Measurements from ENCODE around the gene SELENOH. TPM values are rescaled to one million over a fixed set of nuclear protein-coding genes. Genes with fewer than 3 reads are reported as not detected.
A peak's percentile ranks its signal among the peaks of the same experiment; 100 is the strongest.

The SELENOH gene
- total RNA-seq, 1 experiment from 2014 or later: 306 TPM

DNA sequence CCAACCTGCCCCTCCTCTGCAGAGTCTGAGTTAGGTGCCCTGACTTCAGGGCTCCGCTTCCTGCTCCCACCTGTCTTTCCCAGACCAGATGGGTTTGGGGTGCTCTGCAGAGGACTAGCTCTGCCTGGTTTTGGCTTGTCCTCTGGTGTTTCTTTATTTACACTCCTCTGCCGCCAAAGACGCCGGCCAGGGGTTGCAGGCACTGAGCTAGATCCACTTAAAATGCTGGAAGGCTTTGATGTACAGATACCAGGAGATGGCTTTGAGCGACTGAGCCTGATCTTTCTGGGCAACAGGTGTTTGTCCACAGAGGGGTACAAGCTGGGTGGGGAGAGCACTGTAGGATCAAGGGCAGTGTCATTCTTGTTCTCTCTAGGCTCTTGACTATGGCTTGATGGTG, 3.9 kb downstream of the SELENOH start:
- intact Hi-C loops (cut with micrococcal nuclease): no loop called here
- Histone ChIP-seq H3F3A (ENCODE audit: low read length, unreplicated experiment) (peaks cover 5% of the 10 kb centered on the region), H3K79me2 (ENCODE audit: low read length) (peaks cover 24% of the 10 kb centered on the region), H3K4me3 (ENCODE audit: low read length) (no peak overlapping the region), H3K27ac (ENCODE audit: low read length) (no peak overlapping the region), H2AFZ (ENCODE audit: low read length) (no peak overlapping the region), H3K4me1 (ENCODE audit: insufficient read depth, low read length) (peaks cover 11% of the 10 kb centered on the region), H3K36me3 (ENCODE audit: low read depth, low read length) (peaks cover 21% of the 10 kb centered on the region), H3K27me3 (ENCODE audit: low read length) (no peaks in the 10 kb centered on the region), H3K9me3 (ENCODE audit: low read length) (no peaks in the 10 kb centered on the region), H4K20me1 (ENCODE audit: low read length) (no peaks in the 10 kb centered on the region), H3K9me2 (replicated peaks; ENCODE audit: low read length) (no peaks in the 10 kb centered on the region), H3K4me2 (ENCODE audit: low read length) (no peak overlapping the region), H3K9ac (ENCODE audit: low read length) (no peak overlapping the region)
- POLR2A ChIA-PET (ENCODE audit: unreplicated experiment): no interaction called here
- ATAC-seq: no peak
- CTCF ChIA-PET: no interaction called here
- BruUV-seq (replicated peaks): no TSS peak
- no peak for DNase-seq
- TF ChIP-seq EZH2 (IDR thresholded peaks at IDR 0.05; ENCODE audit: low read length, unreplicated experiment): no peak
- no peak for TF ChIP-seq EZH2phosphoT487 (IDR thresholded peaks at IDR 0.05; ENCODE audit: borderline replicate concordance, low read length)
- TF ChIP-seq, protein P1, sequence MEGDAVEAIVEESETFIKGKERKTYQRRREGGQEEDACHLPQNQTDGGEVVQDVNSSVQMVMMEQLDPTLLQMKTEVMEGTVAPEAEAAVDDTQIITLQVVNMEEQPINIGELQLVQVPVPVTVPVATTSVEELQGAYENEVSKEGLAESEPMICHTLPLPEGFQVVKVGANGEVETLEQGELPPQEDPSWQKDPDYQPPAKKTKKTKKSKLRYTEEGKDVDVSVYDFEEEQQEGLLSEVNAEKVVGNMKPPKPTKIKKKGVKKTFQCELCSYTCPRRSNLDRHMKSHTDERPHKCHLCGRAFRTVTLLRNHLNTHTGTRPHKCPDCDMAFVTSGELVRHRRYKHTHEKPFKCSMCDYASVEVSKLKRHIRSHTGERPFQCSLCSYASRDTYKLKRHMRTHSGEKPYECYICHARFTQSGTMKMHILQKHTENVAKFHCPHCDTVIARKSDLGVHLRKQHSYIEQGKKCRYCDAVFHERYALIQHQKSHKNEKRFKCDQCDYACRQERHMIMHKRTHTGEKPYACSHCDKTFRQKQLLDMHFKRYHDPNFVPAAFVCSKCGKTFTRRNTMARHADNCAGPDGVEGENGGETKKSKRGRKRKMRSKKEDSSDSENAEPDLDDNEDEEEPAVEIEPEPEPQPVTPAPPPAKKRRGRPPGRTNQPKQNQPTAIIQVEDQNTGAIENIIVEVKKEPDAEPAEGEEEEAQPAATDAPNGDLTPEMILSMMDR (conservative IDR thresholded peaks at IDR 0.05; ENCODE audit: low read depth, low read length): no peak

DNA sequence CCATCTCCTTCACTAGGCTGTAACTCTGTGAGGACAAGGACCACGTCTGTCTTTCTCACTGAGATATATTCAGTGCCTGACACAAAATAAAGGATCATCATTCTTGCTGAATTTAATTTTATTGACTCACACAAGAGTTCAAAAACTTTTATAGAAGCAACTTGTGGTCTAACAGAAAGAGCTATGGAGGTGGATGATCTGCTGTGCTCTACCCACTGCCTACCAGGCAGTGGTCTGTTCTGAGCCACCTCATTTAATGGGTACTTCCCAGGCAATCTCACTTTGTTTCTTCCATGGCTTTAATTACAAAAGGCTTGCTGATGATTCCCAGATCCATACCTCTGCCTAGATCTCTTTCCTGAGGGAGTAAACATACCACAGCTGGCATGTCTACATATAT, 5.6 kb downstream of the SELENOH start:
- no TSS peak for BruUV-seq (replicated peaks)
- peaks cover 21% of the 10 kb centered on the region for H3K36me3 ChIP-seq (ENCODE audit: low read depth, low read length)
- H3K4me2 ChIP-seq (ENCODE audit: low read length): no peak overlapping the region
- H3K9me2 ChIP-seq (replicated peaks; ENCODE audit: low read length): no peaks in the 10 kb centered on the region
- H3K9ac ChIP-seq (ENCODE audit: low read length): no peak overlapping the region
- H3K79me2 ChIP-seq (ENCODE audit: low read length): peaks cover 17% of the 10 kb centered on the region
- no peak overlapping the region for H3K4me3 ChIP-seq (ENCODE audit: low read length)
- CTCF ChIA-PET: interaction anchor here (0.6 kb wide), 1 partner anchor 53 kb away, joined by 11 read pairs; no protein-coding TSS in a partner anchor
- peaks cover 5% of the 10 kb centered on the region for H3F3A ChIP-seq (ENCODE audit: low read length, unreplicated experiment)
- H4K20me1 ChIP-seq (ENCODE audit: low read length): no peaks in the 10 kb centered on the region
- 0 out of 2 replicates have a peak, but pooled peaks cover 7% of the 10 kb centered on the region for H3K4me1 ChIP-seq (ENCODE audit: insufficient read depth, low read length)
- ATAC-seq (no peak), DNase-seq (no peak)
- no peaks in the 10 kb centered on the region for H3K27me3 ChIP-seq (ENCODE audit: low read length)
- H3K27ac ChIP-seq (ENCODE audit: low read length): no peak overlapping the region
- TF ChIP-seq, protein P1 (conservative IDR thresholded peaks at IDR 0.05; ENCODE audit: low read depth, low read length): no peak
- TF ChIP-seq EZH2phosphoT487 (IDR thresholded peaks at IDR 0.05; ENCODE audit: borderline replicate concordance, low read length) (no peak), EZH2 (IDR thresholded peaks at IDR 0.05; ENCODE audit: low read length, unreplicated experiment) (no peak)
- POLR2A ChIA-PET (ENCODE audit: unreplicated experiment): no interaction called here
- H3K9me3 ChIP-seq (ENCODE audit: low read length): no peaks in the 10 kb centered on the region
- intact Hi-C loops (cut with micrococcal nuclease): no loop called here
- H2AFZ ChIP-seq (ENCODE audit: low read length): no peak overlapping the region

DNA sequence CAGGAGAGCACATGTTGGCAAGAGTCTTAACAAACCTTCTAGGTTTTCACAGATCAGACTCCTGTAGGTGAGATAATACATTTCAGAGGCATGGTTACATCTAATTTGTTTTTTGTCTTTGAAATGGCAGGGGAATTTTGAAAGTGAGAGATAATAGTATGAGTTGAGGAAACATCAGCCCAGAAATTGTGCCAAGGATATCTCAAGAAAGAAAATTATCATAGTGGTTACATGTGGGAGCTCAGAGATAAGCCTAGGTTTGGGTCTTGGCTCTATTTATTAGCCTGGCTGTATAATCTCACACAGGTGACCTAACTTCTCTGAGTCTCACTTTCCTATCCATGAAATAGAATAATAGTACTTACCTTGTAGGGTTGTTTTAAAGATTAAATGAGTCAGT, 9.9 kb downstream of the SELENOH start:
- POLR2A ChIA-PET (ENCODE audit: unreplicated experiment): interaction anchor here (0.6 to 1.1 kb wide), 2 partner anchors 10 to 49 kb away, joined by 5 read pairs; no protein-coding TSS in a partner anchor
- ATAC-seq: peak; percentile 6; the same call in 1 of the 2 replicates
- H3K79me2 ChIP-seq (ENCODE audit: low read length): no peaks in the 10 kb centered on the region
- no peak overlapping the region for H3K4me2 ChIP-seq (ENCODE audit: low read length)
- no peak for DNase-seq
- no peak overlapping the region for H3K4me3 ChIP-seq (ENCODE audit: low read length)
- H3K9ac ChIP-seq (ENCODE audit: low read length): no peak overlapping the region
- H3K36me3 ChIP-seq (ENCODE audit: low read depth, low read length): no peaks in the 10 kb centered on the region
- no TSS peak for BruUV-seq (replicated peaks)
- CTCF ChIA-PET: interaction anchor here (0.5 to 2.7 kb wide), 9 partner anchors 9 to 763 kb away, joined by 3 to 46 read pairs (median 5); partner anchors contain the start of gene CTNND1
- intact Hi-C loops (cut with micrococcal nuclease): loop anchor here (1.0 kb wide), 1 partner anchor 49 kb away; no protein-coding TSS in a partner anchor
- H3K27ac ChIP-seq (ENCODE audit: low read length): no peak overlapping the region
- no peaks in the 10 kb centered on the region for H4K20me1 ChIP-seq (ENCODE audit: low read length)
- 0 out of 2 replicates have a peak, but pooled peaks cover 3% of the 10 kb centered on the region for H3K4me1 ChIP-seq (ENCODE audit: insufficient read depth, low read length)
- TF ChIP-seq EZH2phosphoT487 (IDR thresholded peaks at IDR 0.05; ENCODE audit: borderline replicate concordance, low read length) (no peak), EZH2 (IDR thresholded peaks at IDR 0.05; ENCODE audit: low read length, unreplicated experiment) (no peak)
- TF ChIP-seq, protein P1 (conservative IDR thresholded peaks at IDR 0.05; ENCODE audit: low read depth, low read length): no peak
- H3K27me3 ChIP-seq (ENCODE audit: low read length): no peaks in the 10 kb centered on the region
- H3F3A ChIP-seq (ENCODE audit: low read length, unreplicated experiment): peaks cover 5% of the 10 kb centered on the region
- no peak overlapping the region for H2AFZ ChIP-seq (ENCODE audit: low read length)
- H3K9me2 ChIP-seq (replicated peaks; ENCODE audit: low read length): no peaks in the 10 kb centered on the region
- no peaks in the 10 kb centered on the region for H3K9me3 ChIP-seq (ENCODE audit: low read length)

Measured in PC-3 (cell line).